Measurements from ENCODE around the gene GRAMD1A.

Gene GRAMD1A

DNA sequence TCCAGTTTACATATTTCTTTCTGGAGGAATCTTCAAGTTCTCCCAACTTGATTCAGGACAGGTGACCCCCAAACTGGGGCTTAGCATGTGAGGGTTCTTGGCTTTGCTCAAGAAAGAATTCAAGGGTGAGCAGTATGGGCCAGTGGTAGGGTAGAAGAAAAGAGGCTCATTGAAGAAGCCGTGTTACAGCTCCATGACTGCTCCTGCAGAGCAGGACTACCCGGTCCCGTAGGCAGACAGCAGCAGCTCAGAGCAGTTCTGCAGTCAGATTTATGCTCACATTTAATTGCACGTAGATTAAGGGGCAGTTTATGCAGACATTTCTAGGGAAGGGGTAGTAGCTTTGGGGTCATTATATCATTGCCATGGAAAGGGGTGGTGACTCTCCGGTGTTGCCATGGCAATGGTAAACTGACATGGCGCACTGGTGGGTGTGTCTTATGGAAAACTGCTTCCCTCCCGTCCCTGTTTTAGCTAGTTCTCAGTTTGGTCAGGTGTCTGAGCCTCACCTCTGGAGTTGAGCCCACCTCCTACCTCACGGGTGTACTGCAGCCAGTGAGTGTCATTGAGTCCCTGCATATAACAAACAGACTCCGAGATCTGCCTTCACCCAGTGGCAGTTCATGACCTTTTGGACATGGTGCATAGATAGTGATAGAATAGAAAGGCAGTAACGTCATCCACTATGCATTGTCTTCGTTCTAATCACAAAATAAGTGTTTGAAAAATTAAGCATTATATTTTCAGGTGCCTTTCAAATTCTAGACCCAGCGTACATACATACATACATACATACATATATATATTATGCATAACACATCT lies 20.1 kb upstream of the GRAMD1A start:
- in situ Hi-C loops (cut with MboI; ENCODE audit: low sequenced_read_pairs, unreplicated experiment), result no loop called here
- TF ChIP-seq, protein P1, sequence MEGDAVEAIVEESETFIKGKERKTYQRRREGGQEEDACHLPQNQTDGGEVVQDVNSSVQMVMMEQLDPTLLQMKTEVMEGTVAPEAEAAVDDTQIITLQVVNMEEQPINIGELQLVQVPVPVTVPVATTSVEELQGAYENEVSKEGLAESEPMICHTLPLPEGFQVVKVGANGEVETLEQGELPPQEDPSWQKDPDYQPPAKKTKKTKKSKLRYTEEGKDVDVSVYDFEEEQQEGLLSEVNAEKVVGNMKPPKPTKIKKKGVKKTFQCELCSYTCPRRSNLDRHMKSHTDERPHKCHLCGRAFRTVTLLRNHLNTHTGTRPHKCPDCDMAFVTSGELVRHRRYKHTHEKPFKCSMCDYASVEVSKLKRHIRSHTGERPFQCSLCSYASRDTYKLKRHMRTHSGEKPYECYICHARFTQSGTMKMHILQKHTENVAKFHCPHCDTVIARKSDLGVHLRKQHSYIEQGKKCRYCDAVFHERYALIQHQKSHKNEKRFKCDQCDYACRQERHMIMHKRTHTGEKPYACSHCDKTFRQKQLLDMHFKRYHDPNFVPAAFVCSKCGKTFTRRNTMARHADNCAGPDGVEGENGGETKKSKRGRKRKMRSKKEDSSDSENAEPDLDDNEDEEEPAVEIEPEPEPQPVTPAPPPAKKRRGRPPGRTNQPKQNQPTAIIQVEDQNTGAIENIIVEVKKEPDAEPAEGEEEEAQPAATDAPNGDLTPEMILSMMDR (IDR thresholded peaks at IDR 0.05; ENCODE audit: borderline replicate concordance, control extremely low read depth, extremely low read depth, insufficient read depth, missing control alignments), result no peak
- no peak for DNase-seq (ENCODE audit: low spot score)

DNA sequence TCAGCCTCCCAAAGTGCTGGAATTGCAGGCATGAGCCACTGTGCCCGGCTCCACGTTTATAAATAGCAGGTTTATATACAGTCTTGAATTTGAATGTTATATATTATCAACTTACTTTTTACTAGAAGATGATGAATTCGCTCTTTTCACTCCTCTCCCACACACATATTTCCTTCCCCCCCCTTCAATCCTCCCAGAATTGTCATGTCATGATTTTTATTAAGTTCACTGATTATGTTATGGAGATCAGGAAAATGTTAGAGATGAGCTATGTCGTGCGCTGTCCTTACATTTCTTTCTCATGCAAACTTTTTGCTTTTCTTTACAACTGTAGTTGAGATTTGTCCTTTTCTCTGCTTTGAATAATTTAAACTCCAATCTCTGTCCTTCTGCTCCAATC lies 17.8 kb upstream of the GRAMD1A start:
- TF ChIP-seq, protein P1 (IDR thresholded peaks at IDR 0.05; ENCODE audit: borderline replicate concordance, control extremely low read depth, extremely low read depth, insufficient read depth, missing control alignments), result no peak
- in situ Hi-C loops (cut with MboI; ENCODE audit: low sequenced_read_pairs, unreplicated experiment), result no loop called here
- DNase-seq (ENCODE audit: low spot score), result no peak

DNA sequence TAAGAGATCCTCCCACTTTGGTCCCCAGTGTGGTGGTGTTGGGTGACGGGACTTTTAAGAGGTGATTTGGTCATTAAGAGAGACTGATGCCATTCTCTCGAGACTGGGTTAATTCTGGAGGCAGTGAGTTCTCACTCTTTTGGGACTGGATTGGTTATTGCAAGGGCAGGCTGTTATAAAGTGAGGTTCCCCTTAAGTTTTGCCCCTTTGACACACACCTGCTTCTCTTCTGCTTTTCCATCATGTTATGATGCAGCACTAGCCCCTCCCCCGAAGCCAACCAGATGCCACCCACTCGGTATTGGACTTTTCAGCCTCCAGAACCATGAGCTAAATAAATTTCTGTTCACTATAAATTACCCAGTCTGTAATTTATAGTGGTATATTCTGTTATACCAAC lies 16.3 kb upstream of the GRAMD1A start:
- DNase-seq (ENCODE audit: low spot score), result no peak
- TF ChIP-seq, protein P1 (IDR thresholded peaks at IDR 0.05; ENCODE audit: borderline replicate concordance, control extremely low read depth, extremely low read depth, insufficient read depth, missing control alignments), result no peak
- in situ Hi-C loops (cut with MboI; ENCODE audit: low sequenced_read_pairs, unreplicated experiment), result no loop called here

DNA sequence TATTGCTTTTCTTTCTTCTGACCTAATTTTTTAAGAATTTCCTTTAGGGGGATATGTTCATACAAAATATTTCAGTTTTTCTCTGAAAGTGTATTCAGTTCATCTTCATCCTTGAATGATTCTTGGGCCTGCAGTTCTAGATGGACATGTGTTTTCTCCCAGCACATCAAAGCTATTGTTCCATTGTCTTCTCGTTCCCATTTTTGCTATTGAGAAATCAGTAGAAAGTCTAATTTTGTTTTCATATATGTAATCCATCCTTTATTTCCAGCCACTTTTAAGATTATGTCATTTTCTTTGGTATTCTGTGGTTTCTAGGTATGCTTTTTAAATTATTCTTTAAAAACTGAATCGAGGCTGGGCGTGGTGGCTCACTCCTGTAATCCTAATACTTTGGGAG lies 15.8 kb upstream of the GRAMD1A start:
- in situ Hi-C loops (cut with MboI; ENCODE audit: low sequenced_read_pairs, unreplicated experiment), result no loop called here
- TF ChIP-seq, protein P1 (IDR thresholded peaks at IDR 0.05; ENCODE audit: borderline replicate concordance, control extremely low read depth, extremely low read depth, insufficient read depth, missing control alignments), result no peak
- DNase-seq (ENCODE audit: low spot score), result no peak

DNA sequence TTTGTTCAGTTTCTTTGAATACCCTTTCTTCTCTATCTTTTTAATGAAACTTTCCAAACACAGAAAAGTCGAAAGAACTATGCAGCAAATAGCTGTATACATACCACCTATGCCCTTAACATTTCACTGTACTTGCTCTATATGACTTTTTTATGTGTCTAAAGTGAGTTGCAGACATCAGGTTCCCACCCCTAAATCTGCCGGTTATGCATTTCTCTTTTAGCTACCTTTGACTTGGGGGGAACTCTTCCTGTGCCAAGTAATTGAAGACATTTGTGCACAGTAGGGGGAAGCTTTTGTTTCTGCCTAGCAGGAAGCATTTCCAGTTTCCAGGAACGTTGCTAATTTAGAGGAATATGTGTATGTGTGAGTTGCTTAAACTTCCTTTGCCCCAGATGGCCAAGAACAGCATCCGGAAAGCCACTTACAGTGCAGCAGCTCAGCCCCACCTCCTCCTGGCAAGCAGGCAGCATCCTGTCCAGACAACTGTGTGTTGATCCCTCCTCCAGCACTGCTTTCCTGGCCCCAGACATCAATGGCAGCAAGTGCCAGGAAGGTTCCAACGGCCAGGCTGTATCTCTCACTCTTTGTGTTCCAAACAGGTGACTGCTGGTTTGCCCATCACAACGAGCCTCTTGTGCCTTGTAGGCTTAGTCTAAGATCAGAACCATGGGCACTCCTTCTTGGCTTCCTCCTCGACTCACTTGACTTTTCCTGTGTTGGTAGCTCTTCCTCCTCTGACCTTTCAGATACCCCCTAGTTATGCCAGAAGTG lies 14.7 kb upstream of the GRAMD1A start:
- DNase-seq (ENCODE audit: low spot score), result no peak
- TF ChIP-seq, protein P1 (IDR thresholded peaks at IDR 0.05; ENCODE audit: borderline replicate concordance, control extremely low read depth, extremely low read depth, insufficient read depth, missing control alignments), result no peak
- in situ Hi-C loops (cut with MboI; ENCODE audit: low sequenced_read_pairs, unreplicated experiment), result no loop called here

DNA sequence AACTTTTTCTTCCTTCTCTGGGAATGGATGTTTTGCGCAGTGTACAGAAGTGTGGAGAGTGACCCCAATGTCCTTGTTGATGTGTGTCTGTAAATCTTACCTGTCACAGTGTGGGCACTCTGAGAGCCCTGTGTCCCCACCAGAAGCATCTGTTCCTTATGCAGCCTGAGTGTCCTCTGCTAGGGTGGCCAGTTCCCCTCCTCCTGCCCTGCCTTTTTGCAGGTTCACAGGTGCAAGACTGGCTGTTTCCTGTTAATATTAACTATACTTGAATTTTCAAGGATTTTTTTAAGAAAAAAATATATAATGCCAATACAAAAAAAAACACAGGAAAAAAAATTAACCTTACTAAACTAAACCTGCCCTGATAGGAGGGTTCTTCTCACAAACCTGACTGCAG lies 12.0 kb upstream of the GRAMD1A start:
- TF ChIP-seq, protein P1 (IDR thresholded peaks at IDR 0.05; ENCODE audit: borderline replicate concordance, control extremely low read depth, extremely low read depth, insufficient read depth, missing control alignments), result no peak
- no peak for DNase-seq (ENCODE audit: low spot score)
- in situ Hi-C loops (cut with MboI; ENCODE audit: low sequenced_read_pairs, unreplicated experiment), result no loop called here

All from GM13976 (cell line).